GM10266 (cell line): ENCODE results near the gene RPL15.
"Not testable (repeated sequence)": the region's sequence is repeated elsewhere in the genome, so short reads cannot be mapped to it uniquely, and the experiment has no call there.

Experiments
- DNase-seq: peaks from one replicate; pipeline ENCODE4 v3.0.0; 2012; ENCODE audit errors: extremely low spot score
- CTCF ChIP-seq: IDR thresholded peaks from 2 replicates; pipeline ENCODE4 v1.5.1; 2012; ENCODE audit warnings: mild to moderate bottlenecking, low read depth; ENCODE audit not compliant: control insufficient read depth, insufficient read depth; ENCODE audit errors: missing control alignments

Gene RPL15

GRCh38 chr3:23874359-23875112 lies 42.4 kb upstream of the RPL15 start:
- no peak for DNase-seq
- TF ChIP-seq CTCF = no peak

GRCh38 chr3:23875113-23875725 lies 41.7 kb upstream of the RPL15 start:
- DNase-seq = no peak
- no peak for TF ChIP-seq CTCF

GRCh38 chr3:23876923-23877322 lies 40.0 kb upstream of the RPL15 start:
- TF ChIP-seq CTCF = no peak
- no peak for DNase-seq

- DNase-seq = no peak
- TF ChIP-seq CTCF = no peak
Measured at GRCh38 chr3:23877329-23877980, 39.5 kb upstream of the RPL15 start.

- no peak for DNase-seq
- no peak for TF ChIP-seq CTCF
Measured at GRCh38 chr3:23879485-23879884, 37.4 kb upstream of the RPL15 start.

GRCh38 chr3:23880703-23881339 lies 36.1 kb upstream of the RPL15 start:
- TF ChIP-seq CTCF = no peak
- DNase-seq = no peak

GRCh38 chr3:23881993-23882392 lies 34.9 kb upstream of the RPL15 start:
- not testable (repeated sequence) for DNase-seq
